HG02973 (cell line): ENCODE measurements around the gene KMT2C.
"Not testable (repeated sequence)": the region's sequence is repeated elsewhere in the genome, so short reads cannot be mapped to it uniquely, and the experiment has no call there.

ENCODE experiments used
- ATAC-seq: cut with Tn5 transposase; IDR thresholded peaks from one replicate; pipeline ENCODE4 v1.9.1; 2021; ENCODE audit warnings: moderate library complexity; ENCODE audit not compliant: unreplicated experiment

Gene KMT2C

DNA sequence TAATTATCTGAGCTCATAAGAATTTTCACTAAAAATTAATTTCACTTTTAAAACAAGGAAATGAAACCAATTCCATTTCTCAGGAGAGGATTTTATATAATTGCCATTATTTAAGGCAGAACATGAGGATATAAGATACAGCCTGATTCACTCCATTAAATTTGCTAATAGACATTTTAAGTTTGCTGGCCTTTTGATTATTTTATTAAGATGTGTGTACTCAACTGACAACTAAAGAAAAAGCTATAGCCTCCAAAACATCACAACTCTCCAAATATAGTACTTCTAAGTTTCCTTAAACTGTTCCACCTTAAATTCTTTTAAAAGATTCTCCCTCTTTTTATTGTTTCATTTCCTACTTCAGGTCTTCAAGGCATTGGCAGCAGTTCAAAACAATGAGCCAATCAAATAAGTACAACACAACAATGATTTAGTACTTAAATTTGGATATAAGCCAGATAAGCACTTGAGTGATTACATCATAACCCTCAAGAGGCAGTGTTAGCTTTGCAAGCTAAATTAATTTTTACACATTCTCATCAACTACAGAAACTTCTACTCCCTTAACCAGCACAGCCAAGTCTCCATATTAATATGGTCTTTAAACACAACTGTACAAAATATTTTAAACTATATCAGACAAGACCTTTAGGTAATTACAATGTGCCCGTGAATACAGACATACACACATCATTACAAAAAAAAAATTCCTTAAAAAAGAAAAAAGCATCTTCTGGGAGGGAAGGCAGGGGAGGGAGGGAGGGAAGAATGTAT is 121.8 kb downstream of the KMT2C start:
- no peak for ATAC-seq

DNA sequence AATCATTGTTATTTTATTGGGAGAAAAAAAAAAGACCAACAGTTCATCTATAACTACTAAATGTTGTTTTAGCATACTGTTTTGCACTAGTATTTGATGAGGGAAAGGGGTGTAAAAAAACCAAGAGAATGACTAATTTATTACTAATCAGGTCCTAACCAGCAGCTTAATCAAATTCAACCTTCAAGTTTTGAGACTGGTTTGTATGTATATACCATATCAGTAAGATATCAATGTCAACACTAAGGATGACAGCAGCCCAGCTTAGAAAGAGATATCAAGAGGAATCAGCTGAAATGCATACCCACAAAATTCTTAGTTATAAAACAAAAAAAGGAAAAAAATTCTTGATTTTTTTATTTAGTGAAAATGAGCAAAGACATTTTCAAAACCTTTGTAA is 122.6 kb downstream of the KMT2C start:
- no peak for ATAC-seq

DNA sequence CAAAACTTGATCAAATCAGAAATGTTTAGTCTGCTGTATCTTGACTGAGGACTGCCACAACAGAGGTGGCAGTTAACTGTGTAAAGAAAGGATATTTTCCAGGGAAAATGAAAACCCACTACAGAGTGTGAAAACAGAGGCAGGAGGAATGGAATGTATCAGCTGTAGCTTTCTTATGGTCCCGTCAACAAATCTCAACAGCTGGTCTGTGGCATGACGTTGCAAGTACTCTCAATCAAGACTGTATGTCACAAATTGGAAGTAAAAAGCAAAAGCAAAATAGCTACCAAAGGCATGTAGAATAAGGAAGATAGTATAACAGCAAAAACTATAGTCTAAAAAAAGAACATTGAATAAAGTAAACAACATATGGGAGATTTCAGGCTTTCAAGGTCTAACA is 123.5 kb downstream of the KMT2C start:
- no peak for ATAC-seq

DNA sequence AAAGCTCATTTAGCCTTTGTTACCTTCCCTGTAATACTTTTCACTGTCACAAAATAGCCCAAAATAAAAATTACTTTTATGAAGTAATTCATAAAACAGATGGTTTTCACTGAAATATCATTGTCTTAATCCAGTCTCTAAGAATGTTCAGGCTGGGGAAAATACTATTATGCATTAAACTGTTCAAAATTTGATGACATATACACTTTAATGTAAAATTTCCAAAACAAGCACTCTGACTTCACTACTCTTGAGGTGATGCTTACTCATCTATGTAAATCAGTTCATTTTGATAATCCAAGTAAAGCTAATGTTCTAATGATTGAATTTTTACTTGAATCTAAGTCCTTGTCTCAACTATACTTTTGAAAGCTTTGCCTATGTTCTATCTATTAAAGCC is 127.9 kb downstream of the KMT2C start:
- no peak for ATAC-seq

DNA sequence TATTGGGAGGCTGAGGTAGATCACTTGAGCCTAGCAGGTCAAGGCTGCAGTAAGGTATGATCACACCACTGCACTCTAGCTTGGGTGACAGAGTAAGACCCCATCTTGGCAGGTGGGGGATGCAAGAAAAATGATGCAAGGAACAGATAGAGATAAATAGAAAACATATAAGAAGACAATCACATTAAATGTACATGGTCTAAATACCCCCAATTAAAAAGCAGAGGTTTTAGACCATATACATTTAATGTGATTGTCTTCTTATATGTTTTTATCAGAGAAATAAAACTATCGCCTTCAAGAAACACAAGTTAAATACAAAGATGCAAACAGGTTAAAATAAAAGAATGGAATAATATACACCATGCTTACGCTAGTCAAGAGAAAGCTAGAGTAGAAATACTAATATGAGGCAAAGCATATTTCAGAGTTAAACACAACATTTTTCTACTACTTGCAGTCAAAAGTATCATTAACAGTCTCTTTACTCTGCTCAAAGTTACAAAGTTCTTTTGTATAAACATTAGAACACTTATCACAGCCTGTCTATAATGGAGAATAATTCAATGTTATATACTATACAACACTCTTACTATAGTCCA is 136.2 kb downstream of the KMT2C start:
- not testable (repeated sequence) for ATAC-seq

DNA sequence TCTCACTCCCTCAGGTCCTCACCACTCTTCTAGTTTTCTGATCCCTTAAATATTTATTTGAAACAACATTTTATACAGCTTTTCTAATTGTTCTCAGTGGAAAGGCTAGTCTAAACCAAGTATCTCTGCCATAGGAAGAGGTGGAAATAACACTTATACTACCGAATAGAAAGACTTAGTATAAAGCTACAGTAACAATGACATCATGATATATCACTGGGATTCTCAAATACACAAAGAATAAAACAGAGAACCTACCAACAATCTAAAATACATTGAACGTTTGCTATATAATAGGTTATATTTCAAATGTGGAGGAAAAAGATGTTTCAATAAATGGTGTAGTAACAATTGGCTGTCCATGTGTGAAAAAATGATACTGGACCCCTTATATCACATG is 142.9 kb downstream of the KMT2C start:
- no peak for ATAC-seq

DNA sequence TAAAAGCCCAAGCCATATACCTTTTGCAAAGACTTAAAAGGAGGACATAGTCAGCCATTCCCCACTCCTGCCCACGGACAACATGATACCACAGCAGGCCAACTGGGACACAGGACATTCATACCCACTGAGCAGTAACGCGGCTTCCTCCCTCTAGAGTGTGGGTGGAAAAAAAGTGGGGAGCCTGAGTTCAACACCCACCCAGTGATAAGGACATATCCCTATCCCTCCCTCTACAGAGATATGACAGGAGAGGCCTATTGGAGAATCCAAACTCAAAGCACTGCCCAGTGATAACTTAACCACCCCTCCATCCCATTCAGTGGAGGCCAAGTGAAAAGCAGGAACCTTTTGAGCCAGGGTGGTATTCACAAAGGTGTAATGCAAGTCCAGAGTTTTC is 148.8 kb downstream of the KMT2C start:
- ATAC-seq: not testable (repeated sequence)

DNA sequence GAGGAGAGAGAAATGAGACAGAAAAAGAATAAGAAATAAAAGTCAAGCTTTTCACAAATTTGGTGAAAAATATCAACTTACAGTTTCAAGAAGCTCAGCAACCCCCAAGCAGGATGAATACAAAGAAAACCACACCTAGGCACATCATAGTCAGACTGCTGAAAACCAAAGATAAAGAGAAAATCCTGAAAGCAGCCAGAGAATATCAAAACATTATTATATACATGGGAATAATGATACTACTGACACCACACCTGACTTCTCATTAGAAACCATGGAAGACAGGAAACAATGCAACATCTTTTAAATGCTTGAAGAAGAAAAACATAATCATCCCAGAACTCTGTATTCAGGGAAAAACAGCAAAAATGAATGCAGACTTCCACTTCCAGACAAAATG is 149.6 kb downstream of the KMT2C start:
- ATAC-seq: not testable (repeated sequence)

DNA sequence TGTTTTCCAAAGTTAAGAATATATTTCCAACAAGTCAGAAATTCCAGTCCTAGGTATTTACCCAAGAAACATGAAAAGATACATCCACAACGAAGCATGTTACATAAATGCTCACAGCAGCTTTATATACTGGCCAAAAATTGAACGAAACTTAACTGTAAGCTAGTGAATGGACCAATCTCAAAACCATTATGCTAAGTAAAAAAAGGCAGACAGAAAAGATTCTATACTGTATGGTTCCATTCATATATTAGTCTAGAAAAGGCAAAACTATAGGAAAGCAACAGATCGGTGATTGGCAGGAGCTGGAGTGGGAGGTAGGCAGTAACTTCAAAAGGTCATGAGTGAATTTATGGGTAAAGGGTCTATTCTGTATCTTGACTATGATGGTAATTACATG is 150.8 kb downstream of the KMT2C start:
- not testable (repeated sequence) for ATAC-seq

DNA sequence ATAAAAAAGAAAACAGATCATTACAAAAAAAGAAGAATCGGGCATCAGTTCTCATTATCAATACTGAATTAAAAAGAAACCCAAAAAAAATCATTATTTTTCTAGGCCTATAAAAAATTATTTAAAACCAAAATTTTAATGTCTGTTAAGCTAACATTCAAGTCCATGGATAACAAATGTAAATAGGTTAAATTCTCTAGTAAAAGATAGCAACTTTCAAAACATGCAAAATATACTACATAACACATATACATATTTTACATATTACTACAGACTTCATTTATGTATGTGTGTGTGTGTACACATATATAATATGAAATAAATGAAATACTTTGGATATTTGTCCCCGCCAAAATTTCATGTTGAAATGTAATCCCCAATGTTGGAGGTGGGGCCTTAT is 158.1 kb downstream of the KMT2C start:
- not testable (repeated sequence) for ATAC-seq

DNA sequence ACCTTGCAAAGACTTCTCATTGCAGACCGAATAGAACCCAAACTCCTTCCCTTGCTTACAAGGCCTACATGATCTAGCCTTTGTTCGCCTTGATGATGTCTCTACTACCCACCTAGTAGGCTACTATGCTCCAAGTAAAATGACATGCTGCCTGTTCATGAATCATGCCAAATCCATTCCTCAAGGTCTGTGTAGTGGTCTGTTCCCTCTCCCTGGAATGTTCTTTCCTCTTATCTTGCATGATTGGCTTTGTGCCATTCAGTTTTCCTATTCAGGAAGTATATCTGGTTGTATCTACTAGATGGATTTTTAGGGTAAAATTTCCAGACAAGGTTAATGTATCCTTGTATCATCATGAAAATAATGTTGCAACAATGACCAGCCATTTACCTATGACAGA is 165.4 kb downstream of the KMT2C start:
- not testable (repeated sequence) for ATAC-seq

DNA sequence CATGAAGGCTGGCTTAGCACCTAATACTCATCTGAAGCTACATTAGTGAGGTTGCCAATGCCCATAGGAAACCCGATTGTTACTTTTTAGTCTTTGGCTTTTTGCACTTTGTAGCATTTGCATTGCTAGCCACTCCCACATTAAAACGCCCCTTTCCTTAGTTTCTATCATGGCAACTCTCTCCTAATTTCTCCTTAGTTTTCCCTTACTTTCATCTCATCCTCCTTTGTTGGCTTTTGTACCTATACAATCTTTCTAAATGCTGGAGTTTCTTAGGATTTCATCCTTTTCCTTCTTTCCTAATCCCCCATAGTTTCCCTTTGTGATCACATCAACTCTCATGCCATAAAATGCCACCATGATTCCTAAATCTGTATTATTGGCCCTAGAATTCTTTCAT is 168.9 kb downstream of the KMT2C start:
- not testable (repeated sequence) for ATAC-seq

DNA sequence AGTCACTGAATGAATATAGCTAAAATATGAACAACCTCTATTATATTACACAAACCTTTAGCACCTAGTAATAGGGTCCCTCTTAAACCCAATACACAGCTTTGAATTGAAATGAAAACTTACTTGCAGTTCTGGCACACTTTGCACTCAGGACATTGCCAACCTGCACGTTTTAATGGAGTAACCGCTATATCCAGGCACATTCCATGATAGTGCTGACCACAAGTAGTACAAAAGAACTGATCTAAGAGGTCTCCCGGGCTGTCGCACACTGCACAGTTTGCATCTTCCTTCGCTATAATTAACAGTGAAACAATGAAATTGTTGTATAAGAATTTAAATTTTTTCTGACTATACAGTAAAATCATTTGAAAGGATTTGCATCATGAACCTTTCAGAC is 170.9 kb downstream of the KMT2C start:
- ATAC-seq: not testable (repeated sequence)

DNA sequence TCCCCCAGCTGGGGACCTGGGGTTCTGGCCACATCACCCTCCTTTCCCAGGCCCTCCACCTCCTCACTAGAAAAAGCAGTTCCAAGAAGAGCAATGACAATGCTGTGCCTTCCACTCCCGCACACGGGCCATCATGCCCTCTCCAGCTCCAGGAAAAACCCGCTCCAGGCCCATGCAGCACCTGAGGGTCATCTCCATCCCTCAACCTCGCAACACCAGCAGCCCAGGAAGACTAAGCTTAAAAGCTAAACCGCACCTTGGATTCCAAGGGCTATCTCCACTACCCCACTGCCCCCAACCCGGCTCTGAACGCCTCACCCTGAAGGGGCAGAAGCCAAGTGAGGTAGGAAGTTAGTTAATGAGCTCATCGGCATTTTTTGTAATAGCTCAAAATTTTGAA is 173.7 kb downstream of the KMT2C start:
- not testable (repeated sequence) for ATAC-seq

DNA sequence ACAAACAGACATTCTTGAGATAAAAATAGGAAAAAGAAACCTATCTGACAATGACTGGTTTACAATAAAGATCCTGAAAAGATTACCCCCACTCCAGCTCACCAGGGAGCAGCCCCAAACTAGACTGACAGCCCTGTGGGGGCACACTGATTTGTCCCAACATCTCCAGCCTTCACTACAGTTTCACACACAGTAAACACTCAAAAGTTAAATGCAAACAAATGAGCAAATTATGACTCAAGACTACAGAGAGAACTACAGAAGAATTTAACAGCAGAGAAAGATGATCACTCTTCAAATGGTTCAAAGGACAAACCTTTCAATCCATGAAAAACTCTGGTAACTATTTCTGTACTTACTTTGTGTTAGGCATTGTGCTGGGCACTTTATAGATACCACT is 176.2 kb downstream of the KMT2C start:
- ATAC-seq: not testable (repeated sequence)

DNA sequence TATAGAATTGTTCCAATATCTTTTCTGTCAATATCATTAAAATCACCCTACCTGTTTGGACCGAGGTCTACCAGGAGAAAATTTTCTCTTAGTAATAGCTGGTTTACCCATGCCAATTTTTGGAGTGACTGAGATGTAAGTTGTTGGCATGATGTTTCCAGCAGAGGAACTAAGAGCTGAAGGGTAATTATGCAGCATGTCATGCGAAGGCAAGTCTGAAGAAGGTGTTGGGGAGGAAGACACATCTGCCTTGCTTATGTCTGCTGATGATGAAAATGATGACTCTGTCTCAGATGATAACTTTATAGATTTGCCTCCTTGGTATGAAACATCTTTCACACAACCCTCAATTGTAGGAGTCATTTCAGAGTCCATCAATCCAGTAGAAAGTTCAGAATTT is 188.0 kb downstream of the KMT2C start:
- not testable (repeated sequence) for ATAC-seq

DNA sequence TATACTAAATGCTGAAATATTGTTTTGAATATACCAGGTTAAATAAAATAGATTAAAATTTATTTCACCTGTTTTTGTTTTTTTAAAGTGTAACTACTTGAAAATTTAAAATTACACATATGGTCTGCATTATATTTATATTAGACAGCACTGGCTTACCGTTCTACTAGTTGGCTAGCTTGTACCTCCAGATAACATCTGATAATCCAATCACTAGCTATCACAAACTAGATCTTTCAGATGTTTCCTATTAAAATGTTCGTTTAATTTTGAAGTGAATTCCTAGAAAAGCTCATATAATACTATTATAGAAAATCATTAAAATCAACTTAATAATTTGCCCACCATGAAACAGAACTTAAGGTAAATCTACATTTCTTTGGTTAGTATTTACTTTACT is 190.4 kb downstream of the KMT2C start:
- ATAC-seq: not testable (repeated sequence)

DNA sequence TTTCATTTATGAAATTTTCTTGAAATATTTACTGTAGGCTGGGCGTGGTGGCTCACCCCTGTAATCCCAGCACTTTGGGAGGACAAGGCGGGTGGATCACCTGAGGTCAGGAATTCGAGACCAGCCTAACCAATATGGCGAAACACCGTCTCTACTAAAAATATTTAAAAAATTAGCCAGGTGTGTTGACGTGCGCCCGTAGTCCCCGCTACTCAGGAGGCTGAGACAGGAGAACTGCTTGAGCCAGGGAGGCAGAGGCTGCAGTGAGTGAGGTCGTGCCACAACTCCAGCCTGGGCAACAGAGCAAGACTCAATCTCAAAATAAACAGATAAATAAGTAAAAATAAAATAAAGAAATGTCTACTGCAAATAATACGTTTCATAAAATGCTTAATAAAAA is 192.3 kb downstream of the KMT2C start:
- ATAC-seq: not testable (repeated sequence)

DNA sequence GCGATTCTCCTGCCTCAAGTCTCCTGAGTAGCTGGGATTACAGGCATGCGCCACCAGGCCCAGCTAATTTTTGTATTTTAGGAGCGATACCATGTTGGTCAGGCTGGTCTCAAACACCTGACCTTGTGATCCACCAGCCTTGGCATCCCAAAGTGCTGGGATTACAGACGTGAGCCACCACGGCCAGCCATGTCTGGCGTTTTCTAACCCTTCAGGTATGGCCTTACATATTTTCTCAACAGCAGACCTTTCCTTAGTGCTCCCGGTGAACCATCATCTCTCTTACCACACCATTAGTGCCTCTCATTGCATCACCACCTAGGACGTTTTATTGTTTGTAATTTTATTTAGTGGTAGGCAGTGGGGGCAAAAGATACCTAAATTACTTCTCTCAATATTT is 194.5 kb downstream of the KMT2C start:
- ATAC-seq: not testable (repeated sequence)

DNA sequence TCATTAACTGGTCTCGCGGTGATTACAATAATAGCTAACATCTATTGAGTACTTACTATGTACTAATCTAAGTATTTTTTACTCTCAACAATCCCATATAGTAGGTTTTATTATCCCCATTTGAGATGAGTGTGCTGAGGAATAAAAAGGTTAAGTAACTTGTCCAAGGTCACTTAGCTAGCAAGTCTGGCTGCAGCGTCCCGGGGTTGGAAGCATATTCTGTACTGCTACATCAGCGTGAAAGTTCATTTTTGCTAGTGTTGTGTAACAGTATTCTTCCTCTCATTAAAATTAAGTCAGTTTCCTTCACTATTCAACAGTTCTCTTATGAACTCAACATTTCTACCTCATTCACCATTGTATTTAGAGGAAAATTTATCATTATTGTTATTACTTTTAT is 199.5 kb downstream of the KMT2C start:
- ATAC-seq: not testable (repeated sequence)

DNA sequence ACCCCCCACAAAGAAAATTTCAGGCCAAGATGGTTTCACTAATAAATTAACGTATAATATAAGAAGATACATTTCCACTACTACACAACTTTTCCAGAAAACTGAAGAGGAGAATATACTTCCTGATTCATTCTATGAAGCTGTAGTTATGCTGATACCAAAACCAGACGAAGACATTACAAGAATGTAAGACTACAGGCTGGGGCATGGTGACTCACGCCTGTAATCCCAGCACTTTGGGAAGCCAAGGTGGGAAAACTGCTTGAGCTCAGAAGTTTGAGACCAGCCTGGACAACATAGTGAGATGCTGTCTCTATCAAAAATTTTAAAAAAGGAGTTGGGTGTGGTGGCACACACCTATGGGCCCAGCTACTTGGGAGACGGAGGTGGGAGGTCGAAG is 201.4 kb downstream of the KMT2C start:
- not testable (repeated sequence) for ATAC-seq

DNA sequence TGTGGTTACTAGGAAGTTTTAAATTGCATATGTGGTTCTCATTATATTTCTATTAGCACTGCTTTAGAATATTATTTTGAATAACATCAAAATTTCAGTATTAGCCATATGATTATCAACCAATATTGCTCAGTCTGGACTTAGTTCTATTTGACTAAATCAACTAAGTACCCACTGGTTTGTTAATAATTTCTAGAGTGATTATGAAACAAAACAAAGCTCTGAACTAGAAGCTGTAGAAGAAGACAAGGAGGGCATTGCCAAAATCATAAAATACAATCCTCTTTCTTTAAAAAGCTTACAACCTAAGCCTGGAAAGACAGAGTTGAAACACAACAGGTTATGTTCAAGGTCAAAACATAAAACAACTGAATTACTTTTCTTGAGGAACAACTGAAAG is 204.7 kb downstream of the KMT2C start:
- no peak for ATAC-seq

DNA sequence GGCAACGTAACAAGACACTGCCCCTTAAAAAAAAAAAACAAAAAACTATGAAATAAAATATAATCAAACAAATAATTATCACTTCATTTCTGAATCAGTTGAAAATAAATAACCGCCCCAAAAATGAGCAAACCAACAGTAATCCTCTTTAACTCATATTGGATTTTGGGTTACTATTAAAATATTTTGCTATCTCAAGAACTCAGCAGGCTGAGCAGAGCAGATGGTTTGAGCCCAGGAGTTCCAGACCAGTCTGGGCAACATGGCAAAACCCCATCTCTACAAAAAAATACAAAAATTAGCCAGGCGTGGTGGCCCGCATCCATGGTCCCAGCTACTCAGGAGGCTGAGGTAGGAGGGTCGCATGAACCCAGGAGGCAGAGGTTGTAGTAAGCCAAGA is 216.2 kb downstream of the KMT2C start:
- ATAC-seq: not testable (repeated sequence)
